Breast epithelium (tissue), 4 donors: ENCODE results near the gene AMT. TPM values are rescaled to one million over a fixed set of nuclear protein-coding genes. Genes with fewer than 3 reads are reported as not detected.
A peak's percentile ranks its signal among the peaks of the same experiment; 100 is the strongest.

Experiments
- DNase-seq, 2 donors: peaks; one replicate each; pipeline ENCODE4 v3.0.0-alpha.2; 2019; ENCODE audit warnings: low spot score in 2 of 2
- H3K27ac ChIP-seq, 2 donors: fragments of 200-600 bp; sonication (generic) in 1 of 2; one replicate each; pipeline ENCODE4 v1.5.1; 2016 to 2019; ENCODE audit warnings: mild to moderate bottlenecking in 1 of 2
- H3K27me3 ChIP-seq, 2 donors: fragments of 200-600 bp; sonication (generic) in 1 of 2; one replicate each; pipeline versions ENCODE4 v1.5.1 to v1.6.0; 2017 to 2019; ENCODE audit warnings: control low read depth in 1 of 2, mild to moderate bottlenecking in 1 of 2
- H3K36me3 ChIP-seq: fragments of 200-600 bp; one replicate; pipeline ENCODE4 v1.5.1; 2019
- H3K4me1 ChIP-seq, 2 donors: fragments of 200-600 bp; sonication (generic); one replicate each; pipeline ENCODE4 v1.5.1; 2016 to 2019; ENCODE audit warnings: control low read depth in 1 of 2
- H3K4me3 ChIP-seq, 3 donors: fragments of 200-600 bp; sonication (generic); 1 replicate in 2 of 3; 2 replicates in 1 of 3; pipeline ENCODE4 v1.5.1; 2016 to 2019; ENCODE audit warnings: mild to moderate bottlenecking in 3 of 3, moderate library complexity in 2 of 3
- H3K9me3 ChIP-seq, 2 donors: fragments of 200-600 bp; sonication (generic) in 1 of 2; one replicate each; pipeline ENCODE4 v1.5.1; 2016 to 2019; ENCODE audit warnings: control low read depth in 1 of 2
- CTCF ChIP-seq, 3 donors: fragments of 450-650 bp; IDR thresholded peaks; one replicate each; pipeline ENCODE4 v1.5.1; 2016 to 2017; ENCODE audit warnings: antibody characterized with exemption in 3 of 3, mild to moderate bottlenecking in 3 of 3, moderate library complexity in 3 of 3
- POLR2A ChIP-seq: fragments of 450-650 bp; IDR thresholded peaks from one replicate; pipeline ENCODE4 v1.6.1; 2016; ENCODE audit warnings: antibody characterized with exemption, mild to moderate bottlenecking, moderate library complexity
- POLR2AphosphoS5 ChIP-seq, 3 donors: sonication (generic); formaldehyde crosslinking; IDR thresholded peaks; one replicate each; pipeline ENCODE4 v1.6.1; 2017; ENCODE audit warnings: antibody characterized with exemption in 3 of 3
- intact Hi-C: fragments of 100-400 bp; cut with DNase I; formaldehyde crosslinking; loops from one replicate; pipeline ENCODE4 v1.15.1; 2023; ENCODE audit warnings: low total_unique reads
- total RNA-seq, 3 donors: library from RNA; depleted of rRNA; stranded (reverse); fragments of >200 nt; gene quantifications; one replicate each; pipeline ENCODE4 v1.1.0, GENCODE V29; 2016

AMT gene
- total RNA-seq, 3 donors from 2014 or later, result 2.7 to 8.3 (median 3.6) TPM

- peak overlapping the region; percentile 90 to 98 (median 92) for H3K4me3 ChIP-seq
- peak overlapping the region; percentile 99 for H3K27ac ChIP-seq
- intact Hi-C loops, result no loop called here
- H3K9me3 ChIP-seq, result no peaks in the 10 kb centered on the region
- no peaks in the 10 kb centered on the region for H3K36me3 ChIP-seq
- no peak for TF ChIP-seq POLR2AphosphoS5 (IDR thresholded peaks at IDR 0.05)
- TF ChIP-seq POLR2A, result no peak
- TF ChIP-seq CTCF (IDR thresholded peaks at IDR 0.05), result no peak
- H3K27me3 ChIP-seq, result no peaks in the 10 kb centered on the region
- DNase-seq, result no peak
- H3K4me1 ChIP-seq, result peaks cover 7 to 17% of the 10 kb centered on the region in 2 donors
Measured at GRCh38 chr3:49413338-49413734, 8.9 kb downstream of the AMT start.

GRCh38 chr3:49412632-49413337 lies 9.5 kb downstream of the AMT start:
- intact Hi-C loops, result no loop called here
- H3K4me1 ChIP-seq, result peaks cover 7 to 18% of the 10 kb centered on the region in 2 donors
- TF ChIP-seq POLR2A (no peak), POLR2AphosphoS5 (IDR thresholded peaks at IDR 0.05) (no peak)
- no peaks in the 10 kb centered on the region for H3K9me3 ChIP-seq
- peak overlapping the region; percentile 90 to 98 (median 92) for H3K4me3 ChIP-seq
- DNase-seq, result no peak
- no peaks in the 10 kb centered on the region for H3K27me3 ChIP-seq
- no peaks in the 10 kb centered on the region for H3K36me3 ChIP-seq
- peak overlapping the region; percentile 99 for H3K27ac ChIP-seq

- Histone ChIP-seq H3K9me3 (no peaks in the 10 kb centered on the region), H3K36me3 (no peaks in the 10 kb centered on the region), H3K4me1 (peaks cover 7 to 21% of the 10 kb centered on the region in 2 donors), H3K4me3 (peak within 1 kb of the TSS; percentile 90 to 98 (median 92)), H3K27ac (peak within 1 kb of the TSS; percentile 99), H3K27me3 (no peaks in the 10 kb centered on the region)
- intact Hi-C loops, result no loop called here
- peak; percentile 99 to 100 for DNase-seq
- TF ChIP-seq CTCF (IDR thresholded peaks at IDR 0.05), result no peak
- TF ChIP-seq POLR2A, result peak; percentile 92
- peak; percentile 80 to 90 (median 90) for TF ChIP-seq POLR2AphosphoS5 (IDR thresholded peaks at IDR 0.05)
Measured at GRCh38 chr3:49411968-49412631, 10.2 kb downstream of the AMT start, which contains the start of the genes RHOA and TCTA. Gene RHOA (minus strand): TSS chr3:49411976. CDS start chr3:49375589, 36,387 bp downstream. Gene TCTA (plus strand): TSS chr3:49412423. CDS start chr3:49412427, 4 bp downstream.

- no peaks in the 10 kb centered on the region for H3K27me3 ChIP-seq
- H3K9me3 ChIP-seq, result no peaks in the 10 kb centered on the region
- intact Hi-C loops, result no loop called here
- peak; percentile 47 to 53 for DNase-seq
- no peaks in the 10 kb centered on the region for H3K36me3 ChIP-seq
- TF ChIP-seq POLR2A (no peak), POLR2AphosphoS5 (IDR thresholded peaks at IDR 0.05) (peak in 1 of 3 donors; percentile 11)
- peak overlapping the region; percentile 90 to 98 (median 92) for H3K4me3 ChIP-seq
- H3K4me1 ChIP-seq, result peaks cover 7 to 21% of the 10 kb centered on the region in 2 donors
- H3K27ac ChIP-seq, result peak overlapping the region; percentile 99
Measured at GRCh38 chr3:49411535-49411967, 10.7 kb downstream of the AMT start.

GRCh38 chr3:49410846-49411534 lies 11.3 kb downstream of the AMT start:
- intact Hi-C loops, result no loop called here
- Histone ChIP-seq H3K27ac (peak overlapping the region; percentile 99), H3K27me3 (no peaks in the 10 kb centered on the region), H3K36me3 (no peaks in the 10 kb centered on the region), H3K4me1 (peaks cover 7 to 25% of the 10 kb centered on the region in 2 donors), H3K4me3 (peak overlapping the region; percentile 90 to 98 (median 92)), H3K9me3 (no peaks in the 10 kb centered on the region)
- DNase-seq, result no peak
- no peak for TF ChIP-seq CTCF (IDR thresholded peaks at IDR 0.05)
- TF ChIP-seq POLR2A, result no peak
